Measurements from ENCODE around the gene COLEC12. TPM values are rescaled to one million over a fixed set of nuclear protein-coding genes. Genes with fewer than 3 reads are reported as not detected.

COLEC12 gene
- total RNA-seq, 1 donor, result 0.27 TPM

- DNase-seq (ENCODE audit: low read depth in 2 of 3, low spot score in 2 of 3), result no peak
These were observed 136.2 kb downstream of the COLEC12 start for GRCh38 chr18:364256-364826.

DNA sequence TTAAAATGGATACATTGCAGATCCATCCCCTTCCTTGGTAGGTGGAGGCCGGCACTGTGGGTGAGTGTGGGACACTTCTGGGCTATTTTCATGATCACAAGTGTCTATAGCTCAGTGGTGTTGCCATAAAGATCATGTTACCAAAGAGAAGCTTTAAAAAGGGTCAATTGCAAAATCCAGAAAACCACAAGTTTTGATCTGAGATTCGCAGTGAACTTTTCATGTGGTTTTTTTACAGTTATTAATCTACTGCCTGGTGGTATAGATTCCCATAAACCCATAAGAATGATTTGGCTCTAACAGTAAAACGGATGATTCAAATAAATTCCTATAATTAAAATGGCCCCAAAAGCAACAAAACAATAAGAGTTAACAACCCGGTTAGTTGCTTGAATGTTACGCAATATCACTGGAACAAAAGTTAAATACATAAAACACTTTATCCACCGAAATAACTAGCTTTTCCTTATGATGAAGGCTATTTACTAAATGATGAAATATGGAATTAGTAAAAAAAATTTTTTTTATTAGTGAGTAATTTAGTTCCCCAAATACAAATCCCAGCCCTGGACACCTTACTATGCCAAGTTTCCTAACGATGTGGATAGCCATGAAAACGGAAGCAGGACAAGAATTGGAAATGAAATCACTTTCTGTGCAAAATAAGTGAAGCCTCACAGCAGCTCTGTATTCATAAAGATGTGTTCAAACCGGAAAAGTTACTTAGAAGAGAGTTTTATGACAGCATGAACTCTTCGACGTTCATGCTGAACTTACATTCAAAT lies 137.0 kb downstream of the COLEC12 start:
- no peak for DNase-seq (ENCODE audit: low read depth in 2 of 3, low spot score in 2 of 3)

DNA sequence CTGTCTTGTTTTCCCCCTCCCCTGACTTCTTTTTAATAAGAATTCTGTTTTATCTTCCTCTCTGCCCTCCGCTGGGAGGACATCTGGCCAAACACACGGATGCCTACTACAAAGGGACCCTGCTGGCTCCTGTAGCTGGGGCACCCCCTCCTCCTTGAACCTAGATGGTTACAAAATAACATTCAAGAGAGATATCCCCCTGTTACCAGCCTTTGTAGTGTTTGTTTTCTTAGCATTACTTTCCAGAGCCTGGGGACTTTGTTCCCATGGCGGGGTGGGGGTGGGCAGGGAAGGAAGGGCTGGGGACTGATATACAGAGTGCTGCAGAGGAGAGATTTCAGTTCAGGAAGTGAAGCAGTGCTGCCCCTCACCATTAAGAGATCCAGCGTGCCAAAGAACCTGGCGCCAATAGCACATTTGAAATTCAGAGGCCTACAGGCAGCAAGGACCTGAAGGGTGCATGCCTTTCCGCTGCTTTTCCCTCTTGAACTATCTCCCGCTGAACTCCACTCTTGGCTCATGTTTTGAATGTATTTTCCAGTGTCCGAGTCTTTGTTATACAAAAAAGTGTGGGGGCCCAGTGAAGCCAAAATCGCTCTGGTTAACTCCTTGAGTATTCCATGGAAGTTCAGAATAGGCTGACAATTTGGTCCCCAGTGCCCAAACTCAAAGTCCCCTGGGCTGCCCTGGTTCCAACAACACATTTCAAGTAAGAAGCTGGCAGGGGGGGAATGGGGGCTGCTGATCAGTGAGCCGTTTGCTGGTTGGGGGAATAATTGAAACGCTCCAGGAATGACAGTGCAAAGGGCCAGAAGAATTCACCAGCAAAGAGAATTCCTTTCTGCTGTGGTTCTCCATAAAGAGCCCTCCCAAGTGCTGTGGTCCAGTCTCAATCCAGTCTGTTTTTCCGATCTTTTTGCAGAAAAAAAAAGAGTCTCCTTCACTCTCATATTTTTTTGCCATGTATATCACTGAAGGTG lies 137.9 kb downstream of the COLEC12 start:
- DNase-seq (ENCODE audit: low read depth in 2 of 3, low spot score in 2 of 3), result no peak

GRCh38 chr18:361941-362310 lies 138.6 kb downstream of the COLEC12 start:
- no peak for DNase-seq (ENCODE audit: low read depth in 2 of 3, low spot score in 2 of 3)

GRCh38 chr18:361100-361732 lies 139.3 kb downstream of the COLEC12 start:
- no peak for DNase-seq (ENCODE audit: low read depth in 2 of 3, low spot score in 2 of 3)

- DNase-seq (ENCODE audit: low read depth in 2 of 3, low spot score in 2 of 3), result no peak
These were observed 139.8 kb downstream of the COLEC12 start for GRCh38 chr18:360676-361075.

GRCh38 chr18:356778-357177 lies 143.7 kb downstream of the COLEC12 start:
- no peak for DNase-seq (ENCODE audit: low read depth in 2 of 3, low spot score in 2 of 3)

GRCh38 chr18:355678-356077 lies 144.8 kb downstream of the COLEC12 start:
- no peak for DNase-seq (ENCODE audit: low read depth in 2 of 3, low spot score in 2 of 3)

GRCh38 chr18:354471-354870 lies 146.0 kb downstream of the COLEC12 start:
- DNase-seq (ENCODE audit: low read depth in 2 of 3, low spot score in 2 of 3), result no peak

- no peak for DNase-seq (ENCODE audit: low read depth in 2 of 3, low spot score in 2 of 3)
These were observed 146.5 kb downstream of the COLEC12 start for GRCh38 chr18:354003-354402.

- no peak for DNase-seq (ENCODE audit: low read depth in 2 of 3, low spot score in 2 of 3)
These were observed 148.1 kb downstream of the COLEC12 start for GRCh38 chr18:352438-352837.

DNA sequence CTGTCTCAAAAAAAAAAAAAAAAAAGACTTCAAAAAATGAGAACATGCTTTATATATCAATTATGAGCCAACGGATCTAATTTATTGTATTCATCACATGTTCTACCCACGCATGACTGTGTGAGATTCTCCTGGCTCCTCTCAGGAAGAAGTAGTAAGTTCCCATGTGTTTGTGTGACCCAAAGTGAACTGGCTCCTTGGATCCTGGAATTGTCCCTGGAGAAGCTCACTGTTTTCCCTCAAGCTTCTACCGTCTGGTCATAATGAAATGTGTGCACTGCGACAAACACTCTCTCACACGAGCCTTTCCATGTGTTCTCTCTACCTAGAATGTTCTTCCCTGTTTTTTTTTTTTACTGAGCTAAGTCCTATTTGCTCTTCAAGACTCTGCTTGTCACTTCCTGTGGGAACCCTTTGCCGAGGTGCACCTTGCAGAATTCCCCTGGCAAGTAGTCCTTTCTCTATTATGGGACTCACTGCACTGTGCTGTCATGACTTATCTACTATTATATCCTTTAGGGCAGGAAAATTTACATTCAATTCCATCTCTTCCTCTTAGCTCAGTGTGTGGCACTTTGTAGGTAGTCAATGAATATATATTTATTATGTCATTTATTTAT lies 149.4 kb downstream of the COLEC12 start:
- no peak for DNase-seq (ENCODE audit: low read depth in 2 of 3, low spot score in 2 of 3)

DNA sequence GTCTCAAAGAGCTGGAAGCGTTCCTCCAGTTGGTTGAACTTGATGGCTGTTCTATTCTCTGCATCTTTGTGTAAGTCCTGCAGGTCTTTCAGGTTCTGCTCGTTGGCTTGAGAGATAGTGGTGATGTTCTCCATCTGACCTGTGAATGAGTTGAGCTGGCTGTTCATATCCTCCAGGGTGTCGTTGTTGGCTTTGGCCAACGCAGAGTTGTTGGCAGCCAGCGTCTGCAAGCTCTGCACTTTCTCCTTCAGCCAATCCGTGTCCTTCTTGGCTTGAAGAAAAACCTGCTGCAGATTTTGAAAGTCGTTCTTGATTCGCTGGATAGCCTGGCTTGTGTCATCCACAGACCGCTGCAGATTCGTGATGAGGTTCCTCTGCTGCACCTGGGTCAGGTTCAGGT lies 153.9 kb downstream of the COLEC12 start:
- DNase-seq (ENCODE audit: low read depth in 2 of 3, low spot score in 2 of 3), result no peak

DNA sequence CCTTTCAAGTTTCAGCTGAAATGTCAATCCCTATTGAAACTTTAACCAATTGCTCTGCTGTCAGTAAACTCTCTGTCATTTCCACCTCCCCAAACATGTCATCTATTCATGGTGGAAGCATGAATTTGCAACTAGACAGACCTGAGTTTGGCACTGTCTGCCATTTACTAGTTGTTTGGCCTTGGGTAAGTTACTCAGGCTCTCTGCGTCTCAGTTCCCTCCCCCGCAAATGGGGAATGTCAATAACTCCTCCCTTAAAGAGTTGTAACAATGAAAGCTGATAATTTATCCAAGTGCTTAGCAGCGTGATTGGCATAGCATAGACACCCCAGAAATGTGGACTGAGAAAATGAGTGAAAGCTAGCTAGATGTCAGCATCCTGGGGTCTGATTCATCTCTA lies 159.4 kb downstream of the COLEC12 start:
- no peak for DNase-seq (ENCODE audit: low read depth in 2 of 3, low spot score in 2 of 3)

- DNase-seq (ENCODE audit: low read depth in 2 of 3, low spot score in 2 of 3), result no peak
These were observed 160.5 kb downstream of the COLEC12 start for GRCh38 chr18:340044-340443.

DNA sequence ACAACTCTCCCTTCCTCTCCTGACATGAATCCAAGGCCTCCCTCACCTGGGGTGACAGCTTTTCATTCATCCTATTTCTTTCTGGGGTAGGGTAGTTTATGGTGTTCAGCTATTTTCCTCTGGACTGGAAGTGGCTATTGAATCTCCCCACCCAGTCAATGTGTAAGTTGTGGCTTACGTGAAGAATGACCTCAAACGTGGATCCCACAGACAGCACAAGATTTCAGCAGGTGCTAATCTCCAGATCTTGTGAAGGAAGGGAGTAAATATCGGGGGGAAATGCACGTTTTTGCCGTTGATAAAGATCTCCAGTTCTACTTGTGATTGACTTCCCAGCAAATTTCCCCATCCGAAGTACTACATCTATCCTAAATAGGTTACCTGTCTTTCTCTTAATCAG lies 161.3 kb downstream of the COLEC12 start:
- DNase-seq (ENCODE audit: low read depth in 2 of 3, low spot score in 2 of 3), result no peak

DNA sequence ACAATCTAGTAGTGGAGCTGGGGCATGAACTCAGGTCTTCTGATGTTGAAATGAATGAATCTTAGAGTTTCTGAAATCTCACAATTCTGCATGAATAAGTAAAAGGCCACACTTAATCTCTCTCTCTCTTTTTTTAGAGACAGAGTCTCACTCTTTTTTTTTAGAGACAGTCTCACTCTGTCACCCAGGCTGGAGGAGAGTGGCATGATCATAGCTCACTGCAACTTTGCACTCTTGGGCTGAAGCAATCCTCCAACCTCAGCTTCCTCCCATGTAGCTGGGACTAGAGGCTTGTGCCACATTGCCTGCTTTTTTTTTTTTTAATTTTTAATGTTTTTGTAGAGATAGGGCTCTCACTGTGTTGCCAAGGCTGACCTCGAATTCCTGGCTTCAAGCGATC lies 163.8 kb downstream of the COLEC12 start:
- peak in 1 of 3 donors; percentile 42 for DNase-seq (ENCODE audit: low read depth in 2 of 3, low spot score in 2 of 3)

DNA sequence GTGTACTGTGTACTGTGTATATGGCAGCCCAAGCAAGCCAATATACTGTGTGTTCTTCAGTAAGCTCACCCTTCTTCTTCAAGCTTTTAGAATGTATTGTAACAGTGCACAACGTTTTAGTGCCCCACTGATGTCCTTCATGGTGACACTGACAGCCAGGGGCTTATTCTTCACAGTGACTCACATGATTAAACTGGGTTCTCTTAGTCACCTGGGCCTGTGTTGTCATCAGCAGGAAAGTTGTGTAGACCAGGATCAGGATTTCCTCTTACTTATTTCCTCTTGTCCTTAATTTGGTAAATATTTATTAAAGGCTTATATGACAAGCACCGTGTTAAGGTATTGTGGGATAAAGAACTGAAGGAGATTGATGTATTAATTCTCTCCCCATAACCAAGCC lies 164.8 kb downstream of the COLEC12 start:
- DNase-seq (ENCODE audit: low read depth in 2 of 3, low spot score in 2 of 3), result no peak

- DNase-seq (ENCODE audit: low read depth in 2 of 3, low spot score in 2 of 3), result no peak
These were observed 165.8 kb downstream of the COLEC12 start for GRCh38 chr18:334575-335132.
